Activated B cell treated with CpG ODN at 0.5 μM for 24 hours (primary cell): ENCODE results near the gene APPL2. TPM values are rescaled to one million over a fixed set of nuclear protein-coding genes. Genes with fewer than 3 reads are reported as not detected.

Experiments used
- ATAC-seq: fragments of 200-7000 bp; cut with Tn5 transposase; one replicate; pipeline ENCODE4 v1.10.0; 2021; ENCODE audit warnings: low read depth, mild to moderate bottlenecking, moderate library complexity
- CTCF ChIA-PET: fragments of 350-600 bp; sonication (Branson Sonifier 250); formaldehyde crosslinking; loops from one replicate; lab custom pipeline; 2021; ENCODE audit warnings: antibody characterized with exemption; lab: Charles Lee
- POLR2A ChIA-PET: fragments of 350-600 bp; sonication (Branson Sonifier 250); formaldehyde crosslinking; loops from one replicate; lab custom pipeline; 2021; ENCODE audit warnings: antibody characterized with exemption; lab: Charles Lee
- DNase-seq: peaks from one replicate; pipeline ENCODE4 v3.0.0; 2022
- H3K27ac Mint-ChIP-seq: one replicate; pipeline ENCODE4 v1.8.0; 2020; ENCODE audit warnings: mixed read lengths
- H3K27me3 Mint-ChIP-seq: one replicate; pipeline ENCODE4 v1.8.0; 2021; ENCODE audit warnings: mixed read lengths
- H3K36me3 Mint-ChIP-seq: one replicate; pipeline ENCODE4 v1.8.0; 2021; ENCODE audit warnings: low read depth, mixed read lengths
- H3K4me1 Mint-ChIP-seq: one replicate; pipeline ENCODE4 v1.8.0; 2021; ENCODE audit warnings: mixed read lengths
- H3K4me3 Mint-ChIP-seq: one replicate; pipeline ENCODE4 v1.8.0; 2020; ENCODE audit warnings: mild to moderate bottlenecking, mixed read lengths
- H3K9me3 Mint-ChIP-seq: one replicate; pipeline ENCODE4 v1.8.0; 2020; ENCODE audit warnings: mixed read lengths
- intact Hi-C: fragments of 100-400 bp; cut with micrococcal nuclease; formaldehyde crosslinking; loops from one replicate; pipeline ENCODE4 v1.15.1; 2024
- total RNA-seq: library from RNA; stranded (reverse); gene quantifications from 2 replicates; pipeline ENCODE4 v1.2.3, GENCODE V29; 2022
- TF ChIP-seq, protein P1 (sequence below): fragments of 200-600 bp; IDR thresholded peaks from one replicate; pipeline ENCODE4 v1.8.0; 2022; ENCODE audit warnings: antibody characterized with exemption, mild to moderate bottlenecking

The APPL2 gene
- total RNA-seq, 1 donor from 2014 or later, result 30.7 TPM

GRCh38 chr12:105205322-105206048, 30.5 kb downstream of the APPL2 start:
- POLR2A ChIA-PET, result no interaction called here
- Mint-ChIP-seq H3K4me3 (no peak overlapping the region), H3K27me3 (no peaks in the 10 kb centered on the region), H3K27ac (no peak overlapping the region), H3K4me1 (no peaks in the 10 kb centered on the region), H3K9me3 (no peaks in the 10 kb centered on the region), H3K36me3 (peaks cover 73% of the 10 kb centered on the region)
- intact Hi-C loops, result no loop called here
- DNase-seq, result no peak
- ATAC-seq, result no peak
- TF ChIP-seq, protein P1, sequence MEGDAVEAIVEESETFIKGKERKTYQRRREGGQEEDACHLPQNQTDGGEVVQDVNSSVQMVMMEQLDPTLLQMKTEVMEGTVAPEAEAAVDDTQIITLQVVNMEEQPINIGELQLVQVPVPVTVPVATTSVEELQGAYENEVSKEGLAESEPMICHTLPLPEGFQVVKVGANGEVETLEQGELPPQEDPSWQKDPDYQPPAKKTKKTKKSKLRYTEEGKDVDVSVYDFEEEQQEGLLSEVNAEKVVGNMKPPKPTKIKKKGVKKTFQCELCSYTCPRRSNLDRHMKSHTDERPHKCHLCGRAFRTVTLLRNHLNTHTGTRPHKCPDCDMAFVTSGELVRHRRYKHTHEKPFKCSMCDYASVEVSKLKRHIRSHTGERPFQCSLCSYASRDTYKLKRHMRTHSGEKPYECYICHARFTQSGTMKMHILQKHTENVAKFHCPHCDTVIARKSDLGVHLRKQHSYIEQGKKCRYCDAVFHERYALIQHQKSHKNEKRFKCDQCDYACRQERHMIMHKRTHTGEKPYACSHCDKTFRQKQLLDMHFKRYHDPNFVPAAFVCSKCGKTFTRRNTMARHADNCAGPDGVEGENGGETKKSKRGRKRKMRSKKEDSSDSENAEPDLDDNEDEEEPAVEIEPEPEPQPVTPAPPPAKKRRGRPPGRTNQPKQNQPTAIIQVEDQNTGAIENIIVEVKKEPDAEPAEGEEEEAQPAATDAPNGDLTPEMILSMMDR, result no peak
- CTCF ChIA-PET, result no interaction called here

DNA sequence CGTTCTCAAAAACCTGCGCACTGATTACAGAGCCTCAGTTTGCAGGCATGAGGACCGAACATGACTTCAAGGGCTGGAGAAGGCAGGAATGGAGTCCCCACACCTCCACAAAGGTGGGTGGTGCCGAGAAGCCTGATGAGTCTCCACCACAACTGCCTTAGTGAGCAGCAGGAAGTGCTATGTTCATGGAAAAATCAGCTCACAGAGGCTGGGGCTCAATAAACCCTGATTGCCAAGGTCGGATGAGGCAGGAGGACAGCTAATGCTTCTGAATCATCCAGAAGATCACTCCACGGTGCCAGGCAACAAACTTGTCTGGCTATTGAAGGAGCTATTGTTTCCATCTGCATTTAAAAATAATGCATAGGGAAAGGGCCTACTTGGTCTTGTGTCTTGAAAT, 31.1 kb downstream of the APPL2 start:
- TF ChIP-seq, protein P1, result no peak
- Mint-ChIP-seq H3K9me3 (no peaks in the 10 kb centered on the region), H3K4me3 (no peak overlapping the region), H3K36me3 (peaks cover 72% of the 10 kb centered on the region), H3K27me3 (no peaks in the 10 kb centered on the region), H3K27ac (no peak overlapping the region), H3K4me1 (no peaks in the 10 kb centered on the region)
- intact Hi-C loops, result no loop called here
- ChIA-PET POLR2A (no interaction called here), CTCF (no interaction called here)
- no peak for DNase-seq
- no peak for ATAC-seq

GRCh38 chr12:105204127-105204526, 31.8 kb downstream of the APPL2 start:
- CTCF ChIA-PET, result no interaction called here
- H3K36me3 Mint-ChIP-seq, result peaks cover 70% of the 10 kb centered on the region
- H3K27ac Mint-ChIP-seq, result no peak overlapping the region
- POLR2A ChIA-PET, result no interaction called here
- ATAC-seq (no peak), DNase-seq (no peak)
- TF ChIP-seq, protein P1, result no peak
- intact Hi-C loops, result no loop called here
- H3K4me1 Mint-ChIP-seq, result no peaks in the 10 kb centered on the region
- H3K9me3 Mint-ChIP-seq, result no peaks in the 10 kb centered on the region
- no peak overlapping the region for H3K4me3 Mint-ChIP-seq
- H3K27me3 Mint-ChIP-seq, result no peaks in the 10 kb centered on the region

DNA sequence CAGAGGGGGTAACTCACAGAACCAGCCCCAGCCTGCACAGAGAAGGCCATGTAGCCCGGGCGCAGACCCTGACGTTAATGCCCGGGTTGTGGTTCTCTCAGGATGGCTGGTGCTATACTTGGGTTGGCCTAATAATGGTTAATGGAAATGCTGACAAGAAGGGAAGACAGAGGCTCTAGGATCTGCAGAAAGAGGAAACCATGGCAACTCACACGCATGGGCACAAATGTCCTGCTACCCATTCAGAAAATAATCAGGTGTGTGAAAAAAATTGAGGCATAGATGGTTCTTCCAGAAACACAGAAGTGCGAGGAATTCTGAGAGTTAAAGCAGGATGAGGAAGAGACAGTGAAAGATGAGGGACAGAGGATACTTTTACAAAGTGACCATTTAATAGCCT, 33.8 kb downstream of the APPL2 start:
- ChIA-PET POLR2A (no interaction called here), CTCF (no interaction called here)
- H3K27me3 Mint-ChIP-seq, result no peaks in the 10 kb centered on the region
- no peak overlapping the region for H3K4me3 Mint-ChIP-seq
- DNase-seq, result no peak
- H3K27ac Mint-ChIP-seq, result no peak overlapping the region
- TF ChIP-seq, protein P1, result no peak
- H3K4me1 Mint-ChIP-seq, result no peaks in the 10 kb centered on the region
- intact Hi-C loops, result no loop called here
- ATAC-seq, result no peak
- H3K9me3 Mint-ChIP-seq, result no peaks in the 10 kb centered on the region
- peaks cover 62% of the 10 kb centered on the region for H3K36me3 Mint-ChIP-seq

- Mint-ChIP-seq H3K27me3 (no peaks in the 10 kb centered on the region), H3K9me3 (no peaks in the 10 kb centered on the region), H3K4me1 (no peaks in the 10 kb centered on the region), H3K27ac (no peak overlapping the region), H3K4me3 (no peak overlapping the region), H3K36me3 (peaks cover 58% of the 10 kb centered on the region)
- intact Hi-C loops, result no loop called here
- TF ChIP-seq, protein P1, result no peak
- CTCF ChIA-PET, result no interaction called here
- ATAC-seq (no peak), DNase-seq (no peak)
- POLR2A ChIA-PET, result no interaction called here
Observed at GRCh38 chr12:105201299-105201698, 34.7 kb downstream of the APPL2 start.
